Measurements from ENCODE around the gene SORBS2.

- TF ChIP-seq EP300 (IDR thresholded peaks at IDR 0.05; ENCODE audit: low read depth) (no peak), POLR2A (IDR thresholded peaks at IDR 0.05) (no peak)
Observed at GRCh38 chr4:185542626-185543315, 269.2 kb downstream of the SORBS2 start.

Measured in transverse colon (tissue), 1 donor.